ENCODE measurements around the gene ACCS.

- no peak for TF ChIP-seq POLR2A (IDR thresholded peaks at IDR 0.05)
- TF ChIP-seq CTCF (IDR thresholded peaks at IDR 0.05) = no peak
Observed at GRCh38 chr11:44079376-44079775, 13.3 kb downstream of the ACCS start.
